Stimulated activated CD8-positive, alpha-beta memory T cell treated with anti-CD3 and anti-CD28 coated beads, Interleukin-4, amount 100 ng/mL, for 24 hours (primary cell): ENCODE data around the gene CHCHD6.

Source experiments
- DNase-seq: peaks from one replicate; pipeline ENCODE4 v3.0.0-alpha.2; 2020; ENCODE audit warnings: low read depth

Gene CHCHD6

DNA sequence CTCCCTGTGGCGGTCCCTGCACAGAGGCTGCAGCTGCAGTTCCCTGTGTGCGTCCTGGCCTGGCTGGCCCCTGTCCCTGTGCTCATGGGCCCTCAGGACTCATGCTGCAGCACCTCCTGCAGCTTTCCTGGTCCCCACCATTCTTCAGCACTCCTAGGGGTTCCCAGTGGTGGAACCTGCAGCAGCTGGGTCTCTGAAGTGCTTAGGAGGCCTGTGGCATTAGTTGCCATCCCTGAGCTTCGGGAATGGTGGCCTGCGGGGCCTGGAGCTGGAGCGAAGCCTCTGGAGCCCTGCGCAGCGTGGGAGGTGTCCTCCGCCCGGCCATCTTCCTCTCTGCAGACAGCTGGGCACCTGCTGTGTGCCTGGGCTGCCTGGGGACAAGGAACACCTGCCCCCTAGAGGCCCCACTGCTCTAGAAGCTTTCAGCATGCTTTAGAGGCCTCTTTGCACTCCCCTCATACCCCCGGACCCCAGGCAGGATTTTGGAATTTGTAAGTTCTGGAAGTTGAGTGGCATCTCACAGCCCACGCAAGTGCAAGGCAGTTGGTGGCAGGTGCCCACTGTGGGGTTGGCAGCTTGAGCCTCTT lies 292.0 kb downstream of the CHCHD6 start:
- no peak for DNase-seq

DNA sequence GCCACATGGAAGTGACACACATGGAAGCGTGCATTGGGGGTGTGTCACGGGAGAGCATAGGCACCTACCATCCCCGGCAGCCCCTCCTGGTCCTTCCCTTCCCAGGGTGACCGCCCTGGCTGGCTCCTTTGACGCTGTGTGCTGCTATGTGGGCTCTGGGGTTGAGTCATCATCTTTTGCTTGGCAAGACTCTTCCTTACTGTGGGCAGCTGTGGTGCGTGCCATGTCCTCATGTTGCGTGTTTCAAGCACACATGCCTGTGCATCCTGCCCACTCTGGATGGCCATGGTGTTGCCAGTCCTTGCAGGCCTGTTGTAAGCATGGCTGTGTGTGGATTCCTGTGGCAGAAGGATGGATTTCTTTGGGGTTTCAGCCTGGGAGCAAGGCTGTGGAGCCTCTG lies 292.9 kb downstream of the CHCHD6 start:
- DNase-seq: no peak

DNA sequence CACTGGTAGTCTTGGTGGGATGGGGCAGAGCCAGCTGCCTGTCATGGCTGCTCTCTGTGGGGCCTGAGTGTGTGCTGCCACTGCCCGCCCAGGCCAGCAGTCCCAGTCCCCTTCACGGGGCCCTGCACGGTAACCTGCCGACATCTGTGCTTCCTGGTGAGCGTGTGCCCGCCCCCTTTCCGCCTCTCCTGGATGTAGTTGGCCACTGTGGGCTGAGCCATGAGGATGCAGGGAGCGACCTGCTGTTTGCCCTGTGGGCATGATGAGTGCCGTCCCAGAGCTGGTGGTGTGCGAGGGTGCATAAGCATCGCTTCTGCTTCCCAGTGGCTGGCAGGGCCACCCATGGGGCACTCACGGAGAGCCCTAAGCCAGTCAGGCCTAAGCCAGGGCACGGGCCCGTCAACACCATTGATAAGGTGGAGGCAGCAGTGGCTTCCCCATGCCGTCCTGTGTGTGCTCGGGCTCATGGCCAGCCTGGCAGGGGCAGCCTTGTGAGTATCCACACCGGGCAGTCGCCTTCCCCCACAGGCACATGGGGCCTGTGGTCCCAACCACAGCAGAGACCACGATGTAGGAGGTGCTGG lies 293.5 kb downstream of the CHCHD6 start:
- DNase-seq: no peak

DNA sequence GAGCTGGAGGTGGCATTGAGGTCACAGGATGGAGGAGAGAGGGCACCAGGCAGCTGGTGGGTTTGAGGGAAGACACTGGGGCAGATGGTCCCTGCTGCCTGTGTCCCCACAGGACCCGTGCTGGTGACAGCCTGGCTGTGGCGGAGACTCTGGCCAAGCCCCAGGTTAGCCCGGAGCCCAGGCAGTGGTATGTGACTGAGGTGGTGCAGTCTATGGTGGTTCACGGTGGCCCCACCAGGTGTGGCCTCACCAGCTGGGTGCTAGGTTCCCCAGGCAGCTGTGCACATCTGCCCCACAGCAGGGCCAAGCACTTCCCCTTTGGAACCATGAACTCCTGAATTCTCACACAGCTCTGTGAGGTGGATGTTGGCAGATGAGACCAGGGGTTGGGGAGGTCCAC lies 294.3 kb downstream of the CHCHD6 start:
- DNase-seq: no peak

DNA sequence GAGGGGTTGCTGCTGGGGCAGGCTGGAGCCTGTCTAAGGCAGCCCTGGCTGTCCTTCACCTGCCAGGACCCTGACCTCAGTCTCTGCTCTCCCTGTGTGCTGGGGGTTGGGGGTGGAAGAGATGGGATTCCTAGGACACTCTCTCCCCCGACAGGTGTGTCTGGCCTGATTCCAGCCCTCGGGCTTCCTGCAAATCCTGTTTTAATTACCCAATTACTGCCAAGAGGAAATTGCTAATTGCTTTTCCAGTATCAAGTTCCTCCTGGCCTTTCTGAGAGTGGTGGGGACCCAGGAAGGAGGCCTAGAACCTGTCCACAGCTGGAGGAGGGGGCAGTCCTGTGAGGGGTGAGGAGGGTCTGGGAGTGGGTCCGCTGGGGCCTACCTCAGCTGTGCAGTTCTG lies 294.7 kb downstream of the CHCHD6 start:
- DNase-seq: no peak

DNA sequence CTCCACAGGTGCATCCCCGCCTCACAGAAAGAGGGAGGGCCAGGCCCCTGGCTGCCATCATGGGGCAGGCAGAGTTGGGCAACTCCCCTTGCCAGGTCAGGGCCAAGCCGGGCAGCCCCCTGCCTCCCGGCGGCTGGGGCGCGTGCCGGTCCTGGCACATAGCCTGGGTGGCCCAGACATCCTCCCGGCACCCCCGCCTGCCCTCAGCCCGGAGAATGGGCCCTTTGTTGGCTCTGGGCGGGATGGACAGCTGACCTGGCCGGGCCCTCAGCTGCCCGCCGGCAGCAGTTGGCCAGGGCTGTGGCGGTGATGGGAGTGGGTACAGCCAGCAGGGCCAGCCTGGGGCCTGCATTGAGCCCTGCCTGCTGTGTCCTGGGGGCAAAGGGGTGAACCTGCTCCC lies 295.3 kb downstream of the CHCHD6 start:
- no peak for DNase-seq

DNA sequence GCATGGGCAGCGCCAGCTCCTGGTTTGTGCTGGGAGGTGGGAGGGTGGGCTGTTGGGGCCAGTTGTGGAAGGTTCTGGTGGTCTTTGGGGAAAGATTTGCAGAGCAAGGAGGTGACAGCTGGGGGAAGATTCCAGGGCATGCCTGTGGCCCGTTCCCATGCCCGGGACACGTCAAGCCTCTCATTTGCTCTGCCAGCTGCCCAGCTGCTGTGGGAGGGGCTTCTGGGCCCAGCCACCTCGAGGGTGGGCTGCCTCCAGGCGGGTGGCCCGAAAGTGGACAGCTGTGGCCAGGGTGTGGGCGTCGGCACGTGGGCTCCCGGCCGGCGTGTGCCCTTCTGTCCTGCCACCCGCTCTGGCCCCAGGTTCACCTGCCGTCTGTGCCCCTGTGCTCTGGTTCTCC lies 296.1 kb downstream of the CHCHD6 start:
- no peak for DNase-seq

DNA sequence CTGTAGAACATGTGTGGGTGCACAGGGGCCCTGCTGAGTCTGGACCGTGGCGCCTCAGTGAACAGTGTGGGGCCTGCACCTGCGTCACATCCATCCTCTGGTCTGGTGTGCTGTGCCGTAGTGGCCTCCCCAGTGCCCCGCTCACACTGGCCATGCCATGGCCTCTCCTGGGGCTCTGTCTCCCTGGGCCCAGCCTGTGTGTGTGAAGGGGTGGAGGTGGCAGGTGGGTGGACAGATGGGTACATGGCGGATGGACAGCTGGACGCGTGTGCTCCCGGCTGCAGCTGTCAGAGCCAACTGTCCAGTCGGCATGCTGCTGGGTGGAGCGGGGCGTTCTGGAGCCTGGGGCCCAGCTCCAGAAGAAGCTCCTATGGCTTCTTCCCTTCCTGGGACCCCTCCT lies 296.7 kb downstream of the CHCHD6 start:
- no peak for DNase-seq

DNA sequence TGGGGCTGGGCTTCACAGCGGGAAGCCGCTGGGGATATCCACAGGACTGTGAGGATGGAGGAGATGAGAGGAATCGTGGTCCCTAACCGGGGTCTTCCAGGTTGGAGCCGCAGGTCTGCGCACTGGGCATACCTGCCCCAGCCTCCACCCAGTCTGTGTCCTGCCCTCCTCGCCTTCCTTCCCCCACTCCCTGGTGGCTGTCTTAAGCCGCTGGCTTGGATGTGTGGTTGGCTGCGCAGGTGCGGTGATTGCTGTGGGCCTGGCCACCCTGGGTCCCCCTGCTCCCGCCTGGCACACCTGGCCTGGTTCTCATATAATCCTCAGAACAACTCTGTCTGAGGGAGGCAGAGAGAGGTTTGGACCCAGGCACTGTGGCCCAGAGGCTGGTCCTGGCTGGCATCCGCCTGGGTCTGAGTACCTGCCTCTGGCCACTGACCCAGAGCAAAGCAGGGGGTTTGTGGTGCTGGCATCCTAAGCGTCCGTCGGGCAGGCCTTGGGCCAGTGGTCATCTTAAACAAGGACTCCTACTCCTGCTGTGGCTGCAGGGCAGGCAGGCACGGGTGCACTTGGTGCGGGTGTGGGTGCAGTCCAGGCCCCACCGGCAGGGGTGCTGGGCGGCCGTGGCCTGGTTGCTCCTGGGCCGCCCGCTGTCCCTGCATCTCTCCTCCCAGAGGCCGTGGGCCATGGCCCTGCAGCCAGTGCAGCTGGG lies 297.6 kb downstream of the CHCHD6 start:
- DNase-seq: no peak

DNA sequence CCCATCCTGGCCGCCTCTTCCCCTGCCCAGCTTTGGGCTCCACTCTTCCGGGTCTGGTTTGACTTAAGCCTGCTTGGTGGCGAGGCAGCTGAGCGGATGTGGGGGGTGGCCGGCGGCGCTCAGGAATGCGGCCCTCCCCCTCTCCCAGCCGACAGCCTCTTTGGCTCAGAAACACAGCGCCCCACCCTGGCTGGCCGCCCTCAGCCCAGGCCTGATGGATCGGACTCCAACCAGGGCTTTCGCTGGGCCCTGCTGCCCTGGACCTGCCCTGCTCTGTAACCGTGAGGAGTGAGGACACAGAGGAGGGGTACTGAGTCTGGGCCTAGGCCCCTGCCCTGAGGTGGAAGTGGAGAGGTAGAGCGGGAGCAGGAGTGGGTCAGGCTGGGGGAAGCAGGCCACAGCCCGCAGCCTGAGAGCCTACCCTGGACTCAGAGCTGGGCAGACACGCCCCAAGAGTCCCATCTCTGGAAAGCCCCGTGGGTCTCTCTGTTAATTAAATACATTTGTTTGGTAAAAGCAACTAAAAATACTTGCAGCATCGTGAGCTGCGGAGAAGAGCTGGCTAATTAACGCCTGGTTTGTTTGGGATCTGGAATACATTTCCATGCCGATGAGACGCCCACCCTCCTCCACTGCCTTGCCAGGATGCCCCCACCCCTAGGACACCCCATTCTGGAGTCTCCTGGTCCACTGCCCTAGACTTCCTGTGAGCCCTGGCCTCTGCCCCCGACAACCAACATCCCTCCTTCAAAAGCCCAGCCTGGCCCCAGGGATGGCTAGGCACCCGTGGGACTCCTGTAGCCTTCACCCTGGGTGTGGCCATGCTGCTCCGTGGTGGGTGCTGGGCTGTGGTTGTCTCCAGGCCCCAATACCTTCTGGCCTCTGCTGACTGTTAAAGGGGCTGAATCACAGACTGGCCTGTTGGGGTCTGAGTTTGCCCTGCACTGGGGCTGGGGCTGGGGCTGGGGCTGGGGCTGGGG lies 298.4 kb downstream of the CHCHD6 start:
- no peak for DNase-seq

DNA sequence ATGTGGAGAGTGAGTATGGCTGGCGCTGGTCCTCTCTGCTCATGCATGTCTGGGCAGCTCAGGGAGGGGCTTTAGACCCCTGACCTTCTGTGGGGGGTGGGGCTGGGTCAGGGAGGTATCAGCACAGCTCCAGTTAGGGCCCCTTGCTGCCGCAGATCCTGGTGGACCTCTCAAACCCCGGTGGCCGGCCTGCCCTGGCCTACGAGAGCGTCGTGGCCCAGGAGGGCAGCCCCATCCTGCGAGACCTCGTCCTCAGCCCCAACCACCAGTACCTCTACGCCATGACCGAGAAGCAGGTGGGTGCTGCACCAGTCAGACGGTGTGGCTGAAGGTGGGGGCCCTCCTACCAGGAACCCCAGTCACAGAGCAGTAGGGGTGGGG lies 299.1 kb downstream of the CHCHD6 start:
- no peak for DNase-seq

DNA sequence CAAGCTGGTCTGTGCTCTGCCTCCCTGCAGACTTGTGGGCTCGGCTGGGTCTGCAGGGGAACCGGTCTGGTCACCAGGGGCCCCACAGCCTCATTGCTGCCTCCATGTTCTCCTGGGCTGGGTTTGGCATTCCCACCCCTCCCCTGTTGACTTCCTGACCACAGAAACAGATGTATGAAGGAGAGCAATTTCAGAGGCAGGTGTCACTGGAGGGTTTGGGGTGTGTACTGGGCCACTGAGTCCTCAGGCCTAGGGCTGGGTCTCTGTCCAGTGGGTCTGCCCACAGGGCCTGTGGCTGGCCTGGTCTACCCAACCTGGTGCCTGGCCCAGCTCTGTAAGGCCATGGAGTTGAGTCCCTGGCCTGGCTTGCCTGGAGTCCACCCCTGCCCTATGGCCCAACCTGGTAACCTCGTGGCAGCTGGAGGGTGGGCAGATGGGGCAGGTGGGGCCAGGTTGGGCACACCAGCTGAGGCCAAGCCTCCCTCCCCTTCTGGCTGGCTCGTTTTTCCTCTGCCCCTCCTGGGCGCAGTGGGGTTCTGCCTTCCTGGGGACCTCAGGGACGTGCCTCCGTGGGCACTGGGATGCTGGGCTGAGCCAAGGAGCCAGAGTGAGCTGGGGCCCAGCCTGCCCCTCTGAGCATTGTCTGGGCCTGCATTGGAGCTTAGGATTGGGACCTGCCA lies 299.7 kb downstream of the CHCHD6 start:
- no peak for DNase-seq

DNA sequence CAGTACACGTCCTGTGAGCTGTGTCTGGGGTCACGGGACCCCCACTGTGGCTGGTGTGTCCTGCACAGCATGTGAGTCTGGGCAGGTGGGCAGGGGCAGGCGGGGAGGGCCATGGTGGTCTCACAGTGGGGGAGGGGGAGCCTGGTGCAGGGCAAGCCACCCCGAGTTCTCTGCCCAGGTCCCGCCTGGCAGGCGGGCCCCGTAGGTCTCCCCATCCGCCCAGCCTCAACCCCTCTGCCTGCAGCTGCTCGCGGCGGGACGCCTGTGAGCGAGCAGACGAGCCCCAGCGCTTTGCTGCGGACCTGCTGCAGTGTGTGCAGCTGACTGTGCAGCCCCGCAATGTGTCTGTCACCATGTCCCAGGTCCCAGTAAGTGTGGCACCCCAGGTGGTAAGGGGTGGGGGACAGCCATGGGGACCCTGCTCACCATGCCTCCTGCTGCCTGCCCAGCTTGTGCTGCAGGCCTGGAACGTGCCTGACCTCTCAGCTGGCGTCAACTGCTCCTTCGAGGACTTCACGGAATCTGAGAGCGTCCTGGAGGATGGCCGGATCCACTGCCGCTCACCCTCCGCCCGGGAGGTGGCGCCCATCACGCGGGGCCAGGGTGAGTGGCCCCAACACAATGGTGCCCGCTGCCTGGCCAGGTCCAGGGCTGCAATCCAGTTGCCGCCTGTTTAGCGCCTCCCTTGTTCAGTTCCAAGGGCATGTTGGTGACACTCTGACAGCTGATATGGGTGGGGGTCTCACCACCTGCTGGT lies 300.8 kb downstream of the CHCHD6 start:
- no peak for DNase-seq

DNA sequence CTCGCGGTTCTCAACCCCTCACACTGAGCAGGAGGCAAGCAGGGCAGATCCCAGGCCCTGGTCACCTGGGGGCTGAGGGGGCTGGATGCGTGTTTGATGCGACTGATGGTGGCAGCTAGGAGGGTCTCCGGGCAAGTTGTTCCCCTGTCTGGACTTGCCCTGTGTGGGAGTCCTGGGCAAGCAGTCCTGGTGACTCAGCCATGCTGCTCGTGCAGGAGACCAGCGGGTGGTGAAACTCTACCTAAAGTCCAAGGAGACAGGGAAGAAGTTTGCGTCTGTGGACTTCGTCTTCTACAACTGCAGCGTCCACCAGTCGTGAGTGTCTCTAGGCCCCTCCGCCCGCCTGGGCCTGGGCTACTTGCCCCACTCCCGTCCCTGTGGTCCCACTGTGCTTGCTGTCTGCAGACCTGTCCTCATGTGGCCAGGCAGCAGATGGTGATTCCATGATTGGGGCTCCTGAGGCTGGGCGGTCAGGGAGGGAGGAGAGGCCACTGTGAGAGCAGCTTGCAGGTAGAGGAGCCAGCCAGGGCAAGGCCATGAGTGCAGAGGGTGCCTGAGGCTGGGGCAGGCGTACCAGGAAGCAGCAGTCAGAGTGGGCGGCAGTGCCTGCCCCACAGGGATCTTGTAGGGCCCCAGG lies 301.9 kb downstream of the CHCHD6 start:
- no peak for DNase-seq

DNA sequence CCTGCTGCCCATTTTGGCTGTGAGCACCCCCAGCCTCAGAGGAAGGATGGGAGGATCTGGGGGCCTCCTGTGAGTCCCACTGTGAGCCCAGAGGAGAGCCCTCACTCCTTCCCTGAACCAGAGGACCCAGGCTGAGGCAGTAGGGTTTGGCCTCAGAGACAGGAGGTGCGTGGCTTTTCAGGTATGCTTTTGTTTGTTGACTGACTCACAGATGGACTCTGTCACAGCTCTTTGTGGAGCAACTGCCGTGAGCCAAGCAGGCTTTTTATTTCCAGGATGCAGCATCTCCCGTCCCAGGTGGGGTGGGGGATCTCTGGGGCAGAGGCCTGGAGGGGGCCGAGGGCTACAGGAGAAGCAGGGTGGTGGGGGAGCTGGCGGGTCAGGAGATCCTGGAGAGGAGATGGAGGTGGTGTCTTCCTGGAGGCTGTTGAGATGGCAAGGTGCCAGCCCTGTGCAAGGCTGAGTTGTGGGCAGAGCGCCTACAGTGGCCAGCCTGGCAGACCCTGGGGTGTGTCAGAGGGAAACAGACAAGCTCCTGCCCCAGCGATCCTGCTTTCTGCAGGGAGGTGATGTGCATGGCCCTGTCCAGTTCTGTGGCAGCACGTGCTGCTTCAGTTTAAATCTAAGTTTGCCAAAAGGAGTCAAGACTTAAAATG lies 302.9 kb downstream of the CHCHD6 start:
- DNase-seq: no peak

DNA sequence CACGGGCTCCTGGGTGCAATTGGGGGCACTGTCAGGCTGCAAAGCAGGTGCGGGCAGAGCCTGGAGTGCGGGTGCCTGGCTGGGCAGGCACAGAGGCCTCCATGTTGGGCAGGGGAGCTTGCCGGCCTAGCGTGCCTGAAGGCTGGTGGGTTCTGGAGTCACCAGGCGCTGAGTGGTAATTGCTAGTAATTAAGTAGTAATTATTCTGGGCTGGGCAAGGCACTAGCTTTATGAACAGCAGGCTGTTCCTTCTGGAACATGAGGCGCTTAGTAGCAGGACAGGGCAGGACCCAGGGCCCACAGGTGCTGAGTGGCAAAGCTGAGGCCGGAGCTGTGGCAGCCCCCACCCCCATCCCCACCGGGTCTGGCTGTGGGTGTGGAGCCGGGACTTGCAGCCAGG lies 304.2 kb downstream of the CHCHD6 start:
- no peak for DNase-seq

DNA sequence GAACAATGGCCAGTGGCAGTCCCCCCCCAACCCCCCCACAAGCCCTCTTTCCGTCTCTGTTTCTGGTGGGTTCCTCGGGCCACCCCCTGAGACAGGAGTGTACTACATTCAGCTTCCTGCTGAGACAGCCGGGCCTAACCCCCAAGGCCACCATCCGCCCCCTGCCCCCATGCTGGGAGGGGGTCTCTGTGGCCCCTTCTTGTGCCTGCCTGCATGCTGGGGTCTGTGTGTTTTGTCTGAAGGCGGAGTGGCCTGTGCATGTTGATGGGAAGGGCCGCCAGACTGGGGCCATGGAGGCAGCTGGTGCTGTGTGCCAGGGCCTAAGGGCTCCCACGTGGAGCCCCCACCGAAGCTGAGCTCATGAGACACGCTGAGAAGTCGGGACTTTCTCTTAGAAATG lies 305.5 kb downstream of the CHCHD6 start:
- no peak for DNase-seq
